ENCODE results near the gene MTARC1. TPM values are rescaled to one million over a fixed set of nuclear protein-coding genes. Genes with fewer than 3 reads are reported as not detected.

The MTARC1 gene
- total and polyA plus RNA-seq, 10 of the 15 experiments (the other 5 are each of a cell fraction or from before 2014, with no cell fraction given), result 0.23 to 1.5 (median 0.48) TPM

DNA sequence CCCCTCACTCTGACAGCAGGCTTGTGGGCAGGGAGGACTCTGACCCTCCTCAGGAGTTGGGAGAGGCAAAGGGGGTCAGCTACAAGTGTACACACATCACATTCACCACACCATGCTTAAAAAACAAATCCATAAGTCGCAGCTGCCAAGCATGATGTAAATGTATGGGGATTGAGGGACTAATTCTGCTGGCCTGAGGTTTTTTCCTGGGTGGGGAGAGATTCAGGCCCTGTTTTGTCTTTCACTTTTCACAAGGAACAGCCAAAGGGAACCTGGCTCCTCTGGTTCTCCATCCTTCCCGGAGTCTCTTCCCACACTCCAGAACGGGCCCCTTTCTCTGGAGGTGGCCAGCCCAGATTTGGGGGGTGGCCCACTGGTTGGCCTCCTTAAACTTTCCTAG lies 39.9 kb upstream of the MTARC1 start:
- Histone ChIP-seq H3K27ac (ENCODE audit: control insufficient read depth, insufficient read depth) (no peak overlapping the region), H3K36me3 (ENCODE audit: control insufficient read depth in 2 of 2, insufficient read depth in 2 of 2, low read length in 1 of 2) (no peaks in the 10 kb centered on the region), H3K4me3 (no peak overlapping the region), H3K79me2 (ENCODE audit: control insufficient read depth, insufficient read depth, low read length) (no peaks in the 10 kb centered on the region), H4K20me1 (ENCODE audit: control insufficient read depth, insufficient read depth) (no peaks in the 10 kb centered on the region), H3K9ac (ENCODE audit: control insufficient read depth, insufficient read depth, low read length) (no peak overlapping the region), H3K4me1 (ENCODE audit: control insufficient read depth, insufficient read depth, low read length) (no peaks in the 10 kb centered on the region), H3K27me3 (replicated peaks in 1 of 2; ENCODE audit: control insufficient read depth in 2 of 2, insufficient read depth in 2 of 2, low read length in 1 of 2) (peaks cover 2 to 10% of the 10 kb centered on the region in 2 experiments; a peak in 2 of 4 replicates), H3K9me3 (replicated peaks; ENCODE audit: control insufficient read depth, insufficient read depth, low read length) (no peaks in the 10 kb centered on the region), H3K4me2 (ENCODE audit: control insufficient read depth, insufficient read depth) (no peak overlapping the region), H2AFZ (ENCODE audit: control insufficient read depth, low read depth, low read length) (no peak overlapping the region)
- in situ Hi-C loops (cut with MboI), result no loop called here
- CTCF ChIA-PET, result interaction anchor here (0.8 to 2.6 kb wide), 6 partner anchors 10 to 30 kb away, joined by 3 to 12 read pairs (median 4); no protein-coding TSS in a partner anchor
- DNase-seq (ENCODE audit: low read depth, low spot score) (no peak), ATAC-seq (no peak), FAIRE-seq (no peak)
- BruUV-seq (replicated peaks), result no TSS peak
- TF ChIP-seq RAD21 (IDR thresholded peaks at IDR 0.05; ENCODE audit: insufficient read depth, low read depth, low read length) (no peak), MTA3 (IDR thresholded peaks at IDR 0.05; ENCODE audit: borderline replicate concordance, low read length) (no peak), MYB (IDR thresholded peaks at IDR 0.05; ENCODE audit: borderline replicate concordance, low read depth, low read length) (no peak), POLR2AphosphoS2 (IDR thresholded peaks at IDR 0.05; ENCODE audit: low read depth, low read length) (no peak), SP1 (IDR thresholded peaks at IDR 0.05; ENCODE audit: low read depth, low read length) (no peak), MXI1 (IDR thresholded peaks at IDR 0.05; ENCODE audit: low read depth, low read length) (no peak), NR2F1 (conservative IDR thresholded peaks at IDR 0.05) (no peak), CHD2 (IDR thresholded peaks at IDR 0.05; ENCODE audit: borderline replicate concordance, low read depth, low read length) (no peak)
- TF ChIP-seq, protein P1, sequence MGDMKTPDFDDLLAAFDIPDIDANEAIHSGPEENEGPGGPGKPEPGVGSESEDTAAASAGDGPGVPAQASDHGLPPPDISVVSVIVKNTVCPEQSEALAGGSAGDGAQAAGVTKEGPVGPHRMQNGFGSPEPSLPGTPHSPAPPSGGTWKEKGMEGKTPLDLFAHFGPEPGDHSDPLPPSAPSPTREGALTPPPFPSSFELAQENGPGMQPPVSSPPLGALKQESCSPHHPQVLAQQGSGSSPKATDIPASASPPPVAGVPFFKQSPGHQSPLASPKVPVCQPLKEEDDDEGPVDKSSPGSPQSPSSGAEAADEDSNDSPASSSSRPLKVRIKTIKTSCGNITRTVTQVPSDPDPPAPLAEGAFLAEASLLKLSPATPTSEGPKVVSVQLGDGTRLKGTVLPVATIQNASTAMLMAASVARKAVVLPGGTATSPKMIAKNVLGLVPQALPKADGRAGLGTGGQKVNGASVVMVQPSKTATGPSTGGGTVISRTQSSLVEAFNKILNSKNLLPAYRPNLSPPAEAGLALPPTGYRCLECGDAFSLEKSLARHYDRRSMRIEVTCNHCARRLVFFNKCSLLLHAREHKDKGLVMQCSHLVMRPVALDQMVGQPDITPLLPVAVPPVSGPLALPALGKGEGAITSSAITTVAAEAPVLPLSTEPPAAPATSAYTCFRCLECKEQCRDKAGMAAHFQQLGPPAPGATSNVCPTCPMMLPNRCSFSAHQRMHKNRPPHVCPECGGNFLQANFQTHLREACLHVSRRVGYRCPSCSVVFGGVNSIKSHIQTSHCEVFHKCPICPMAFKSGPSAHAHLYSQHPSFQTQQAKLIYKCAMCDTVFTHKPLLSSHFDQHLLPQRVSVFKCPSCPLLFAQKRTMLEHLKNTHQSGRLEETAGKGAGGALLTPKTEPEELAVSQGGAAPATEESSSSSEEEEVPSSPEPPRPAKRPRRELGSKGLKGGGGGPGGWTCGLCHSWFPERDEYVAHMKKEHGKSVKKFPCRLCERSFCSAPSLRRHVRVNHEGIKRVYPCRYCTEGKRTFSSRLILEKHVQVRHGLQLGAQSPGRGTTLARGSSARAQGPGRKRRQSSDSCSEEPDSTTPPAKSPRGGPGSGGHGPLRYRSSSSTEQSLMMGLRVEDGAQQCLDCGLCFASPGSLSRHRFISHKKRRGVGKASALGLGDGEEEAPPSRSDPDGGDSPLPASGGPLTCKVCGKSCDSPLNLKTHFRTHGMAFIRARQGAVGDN (IDR thresholded peaks at IDR 0.05), result no peak
- SMC1A ChIA-PET (ENCODE audit: uncharacterized antibody, unreplicated experiment), result interaction anchor here (0.9 to 2.2 kb wide), 4 partner anchors 10 to 603 kb away, joined by 3 to 7 read pairs (median 5); no protein-coding TSS in a partner anchor
- 62% methylated on average over 3 of the region's 3 CpGs for WGBS (ENCODE audit: insufficient coverage, insufficient replicate concordance, low lambda C conversion rate, missing lambda C conversion rate)
- RAD21 ChIA-PET (ENCODE audit: unreplicated experiment), result interaction anchor here (1.8 kb wide), 1 partner anchor 14 kb away, joined by 5 read pairs; no protein-coding TSS in a partner anchor
- POLR2A ChIA-PET, result no interaction called here
- intact Hi-C loops (cut with micrococcal nuclease; ENCODE audit: unreplicated experiment), result no loop called here

Measured in GM12878 (cell line).